HepG2 (cell line): ENCODE data around the gene TEX14. TPM values are rescaled to one million over a fixed set of nuclear protein-coding genes. Genes with fewer than 3 reads are reported as not detected.

ENCODE experiments used
- ARID5B ChIP-seq: IDR thresholded peaks from 2 replicates; pipeline ENCODE4 v1.4.0; 2020; ENCODE audit warnings: mild to moderate bottlenecking, missing genetic modification reagents
- MEIS2 ChIP-seq: sonication (generic); formaldehyde crosslinking; IDR thresholded peaks from 2 replicates; pipeline ENCODE4 v1.9.0; 2021; ENCODE audit warnings: mild to moderate bottlenecking, missing genetic modification reagents
- PATZ1 ChIP-seq: sonication (generic); formaldehyde crosslinking; IDR thresholded peaks from 2 replicates; pipeline ENCODE4 v1.4.0; 2020; ENCODE audit warnings: missing genetic modification reagents
- SOX6 ChIP-seq, 2 experiments: fragments of 450-650 bp in 1 of 2; sonication (generic) in 1 of 2; formaldehyde crosslinking in 1 of 2; IDR thresholded peaks; 2 replicates each; pipeline versions ENCODE4 v1.4.0 to v1.6.1; 2017 to 2020; ENCODE audit warnings: antibody characterized with exemption in 1 of 2, mild to moderate bottlenecking in 1 of 2, missing genetic modification reagents in 1 of 2
- ZBTB37 ChIP-seq: sonication (generic); formaldehyde crosslinking; IDR thresholded peaks from 2 replicates; pipeline ENCODE4 v1.4.0; 2020; ENCODE audit warnings: mild to moderate bottlenecking, missing genetic modification reagents
- ZKSCAN8 ChIP-seq: IDR thresholded peaks from 2 replicates; pipeline ENCODE4 v1.6.1; 2016; ENCODE audit warnings: borderline replicate concordance, missing genetic modification reagents, missing compliant biosample characterization
- ZNF670 ChIP-seq: sonication (generic); formaldehyde crosslinking; IDR thresholded peaks from 2 replicates; pipeline ENCODE4 v1.8.0; 2022; ENCODE audit warnings: mild to moderate bottlenecking, missing genetic modification reagents, borderline replicate concordance
- ZNF724P ChIP-seq: sonication (generic); formaldehyde crosslinking; IDR thresholded peaks from 2 replicates; pipeline ENCODE4 v1.8.0; 2022; ENCODE audit warnings: missing genetic modification reagents, borderline replicate concordance
- polyA plus RNA-seq, 8 experiments: library from polyadenylated mRNA; depleted of rRNA in 3 of 8; stranded (reverse) in 7 of 8; unstranded in 1 of 8; fragments of >200 nt; fragmentation: Illumina TruSeq in 4 of 8; extraction: Trizol in 4 of 8; gene quantifications; 2 replicates each; pipeline versions ENCODE4 v1.2.1 to v1.2.3, GENCODE V29; 2011 to 2016; ENCODE audit warnings: low read depth in 4 of 8, missing spikeins in 1 of 8, mixed read lengths in 1 of 8; ENCODE audit not compliant: insufficient read depth in 1 of 8
- total RNA-seq, 5 experiments: library from RNA; depleted of rRNA; stranded (reverse); fragments of >200 nt; fragmentation: Illumina TruSeq; extraction: Trizol; gene quantifications; 2 replicates each; pipeline ENCODE4 v1.2.3, GENCODE V29; 2016; ENCODE audit warnings: low read depth in 1 of 5

Gene TEX14
- total and polyA plus RNA-seq, 2 of the 13 experiments (the other 11 are each of a cell fraction or from before 2014, with no cell fraction given), result 0.04 to 0.07 TPM

- TF ChIP-seq ZKSCAN8 (CRISPR knock-in tag) (no peak), ARID5B (CRISPR knock-in tag) (peak; percentile 62), ZNF724P (peak; percentile 91), ZNF670 (CRISPR knock-in tag) (no peak), SOX6 (IDR thresholded peaks at IDR 0.05) (no peak), SOX6 (CRISPR knock-in tag; IDR thresholded peaks at IDR 0.05) (peak; percentile 72), MEIS2 (peak; percentile 89; the same call in 1 of the 2 replicates), PATZ1 (CRISPR knock-in tag) (peak; percentile 57), ZBTB37 (peak; percentile 68)
Measured at GRCh38 chr17:58692239-58693055, 602 bp upstream of the TEX14 start, which contains the start of gene RAD51C (continued).
